Hepatocyte (in vitro differentiated cells): ENCODE data around the gene FILIP1L. TPM values are rescaled to one million over a fixed set of nuclear protein-coding genes. Genes with fewer than 3 reads are reported as not detected.

Experiments
- DNase-seq: peaks from one replicate; pipeline ENCODE4 v3.0.0-alpha.2; 2016; ENCODE audit warnings: low spot score
- H2AFZ ChIP-seq: fragments of 200-600 bp; sonication (generic); 2 replicates; pipeline ENCODE4 v1.6.0; 2016; ENCODE audit warnings: antibody characterized with exemption, mild to moderate bottlenecking
- H3K27ac ChIP-seq: fragments of 200-600 bp; sonication (generic); 2 replicates; pipeline ENCODE4 v1.5.1; 2016; ENCODE audit warnings: mild to moderate bottlenecking
- H3K27me3 ChIP-seq: fragments of 200-600 bp; sonication (generic); 2 replicates; pipeline ENCODE4 v1.6.1; 2016
- H3K36me3 ChIP-seq: fragments of 200-600 bp; sonication (generic); replicated peaks from 2 replicates; pipeline ENCODE4 v1.5.1; 2016; ENCODE audit warnings: low read depth; ENCODE audit not compliant: insufficient read depth
- H3K4me1 ChIP-seq: fragments of 200-600 bp; sonication (generic); 2 replicates; pipeline ENCODE4 v1.5.1; 2016; ENCODE audit warnings: mild to moderate bottlenecking, moderate library complexity; ENCODE audit not compliant: insufficient read depth
- H3K4me2 ChIP-seq: fragments of 200-600 bp; sonication (generic); 2 replicates; pipeline ENCODE4 v1.6.0; 2016
- H3K4me3 ChIP-seq: fragments of 200-600 bp; sonication (generic); 2 replicates; pipeline ENCODE4 v1.5.1; 2016; ENCODE audit warnings: mild to moderate bottlenecking
- H3K79me2 ChIP-seq: fragments of 200-600 bp; sonication (generic); 2 replicates; pipeline ENCODE4 v1.6.0; 2017; ENCODE audit warnings: mild to moderate bottlenecking
- H3K9me2 ChIP-seq: fragments of 200-600 bp; sonication (generic); replicated peaks from 2 replicates; pipeline ENCODE4 v1.6.0; 2017; ENCODE audit warnings: mild to moderate bottlenecking; ENCODE audit not compliant: insufficient read depth
- H3K9me3 ChIP-seq: fragments of 200-600 bp; sonication (generic); 2 replicates; pipeline ENCODE4 v1.5.1; 2016; ENCODE audit warnings: low read depth, mild to moderate bottlenecking
- H4K20me1 ChIP-seq: fragments of 200-600 bp; sonication (generic); 2 replicates; pipeline ENCODE4 v1.6.0; 2016; ENCODE audit warnings: mild to moderate bottlenecking; ENCODE audit not compliant: insufficient read depth, poor library complexity, severe bottlenecking
- CTCF ChIP-seq: fragments of 200-600 bp; sonication (generic); IDR thresholded peaks from 2 replicates; pipeline ENCODE4 v1.5.1; 2016; ENCODE audit warnings: antibody characterized with exemption, mild to moderate bottlenecking; ENCODE audit not compliant: poor library complexity
- EZH2 ChIP-seq: fragments of 200-600 bp; sonication (generic); IDR thresholded peaks from 2 replicates; pipeline ENCODE4 v1.6.1; 2016; ENCODE audit warnings: antibody characterized with exemption, mild to moderate bottlenecking, borderline replicate concordance
- EZH2phosphoT487 ChIP-seq: fragments of 200-600 bp; sonication (generic); IDR thresholded peaks from one replicate; pipeline ENCODE4 v1.6.1; 2018; ENCODE audit warnings: antibody characterized with exemption, mild to moderate bottlenecking, low read depth, moderate library complexity; ENCODE audit not compliant: unreplicated experiment, severe bottlenecking
- WGBS: methylation state at CpG from one replicate; pipeline ENCODE4 v1.1.6; 2016; ENCODE audit warnings: low lambda C conversion rate; ENCODE audit errors: missing lambda C conversion rate; 5-methylcytosine and 5-hydroxymethylcytosine counted together
- polyA plus RNA-seq: library from polyadenylated mRNA; unstranded; fragments of >200 nt; fragmentation: Nextera tagmentation; extraction: Ambion mirVana; gene quantifications from 2 replicates; pipeline ENCODE4 v1.2.1, GENCODE V29; 2016
- total RNA-seq: library from RNA; depleted of rRNA; stranded (reverse); fragments of >200 nt; gene quantifications from 2 replicates; pipeline ENCODE4 v1.2.3, GENCODE V29; 2014

The FILIP1L gene
- total and polyA plus RNA-seq, 2 experiments from 2014 or later: 48.2 to 49.4 TPM

GRCh38 chr3:100075851-100076730, 38.2 kb downstream of the FILIP1L start:
- no peak for DNase-seq
- Histone ChIP-seq H3K79me2 (no peaks in the 10 kb centered on the region), H4K20me1 (no peaks in the 10 kb centered on the region), H3K4me2 (peak overlapping the region; percentile 65), H3K36me3 (no peaks in the 10 kb centered on the region), H3K9me2 (no peaks in the 10 kb centered on the region), H3K27me3 (no peaks in the 10 kb centered on the region), H3K27ac (peak overlapping the region; percentile 94), H3K4me1 (peaks cover 47% of the 10 kb centered on the region), H3K4me3 (no peak overlapping the region), H3K9me3 (no peaks in the 10 kb centered on the region), H2AFZ (no peak overlapping the region)
- TF ChIP-seq CTCF (no peak), EZH2 (no peak), EZH2phosphoT487 (no peak)
- WGBS: 23% methylated on average over 4 of the region's 4 CpGs

- H3K4me3 ChIP-seq: no peak overlapping the region
- whole genome bisulfite sequencing: 60% methylated on average over 4 of the region's 4 CpGs
- H3K27me3 ChIP-seq: no peaks in the 10 kb centered on the region
- TF ChIP-seq EZH2: no peak
- no peak for TF ChIP-seq CTCF
- TF ChIP-seq EZH2phosphoT487: no peak
- no peaks in the 10 kb centered on the region for H3K9me3 ChIP-seq
- peak overlapping the region; percentile 65 for H3K4me2 ChIP-seq
- H3K9me2 ChIP-seq: no peaks in the 10 kb centered on the region
- no peak for DNase-seq
- peaks cover 41% of the 10 kb centered on the region for H3K4me1 ChIP-seq
- H4K20me1 ChIP-seq: no peaks in the 10 kb centered on the region
- no peaks in the 10 kb centered on the region for H3K36me3 ChIP-seq
- H3K27ac ChIP-seq: peak overlapping the region; percentile 94
- H3K79me2 ChIP-seq: no peaks in the 10 kb centered on the region
- H2AFZ ChIP-seq: no peak overlapping the region
These were observed 39.1 kb downstream of the FILIP1L start for GRCh38 chr3:100075196-100075595.

- H3K79me2 ChIP-seq: no peaks in the 10 kb centered on the region
- peak overlapping the region; percentile 11 for H2AFZ ChIP-seq
- H3K4me2 ChIP-seq: peak overlapping the region; percentile 55
- no peak for TF ChIP-seq EZH2
- TF ChIP-seq EZH2phosphoT487: no peak
- TF ChIP-seq CTCF: no peak
- no peaks in the 10 kb centered on the region for H3K27me3 ChIP-seq
- peak overlapping the region; percentile 94 for H3K27ac ChIP-seq
- peaks cover 41% of the 10 kb centered on the region for H3K4me1 ChIP-seq
- no peaks in the 10 kb centered on the region for H3K36me3 ChIP-seq
- no peaks in the 10 kb centered on the region for H3K9me3 ChIP-seq
- no peaks in the 10 kb centered on the region for H4K20me1 ChIP-seq
- H3K4me3 ChIP-seq: no peak overlapping the region
- WGBS: 51% methylated on average over 10 of the region's 10 CpGs
- DNase-seq: peak; percentile 72
- H3K9me2 ChIP-seq: no peaks in the 10 kb centered on the region
These were observed 40.5 kb downstream of the FILIP1L start for GRCh38 chr3:100073714-100074307.
